Measurements from ENCODE around the gene EHMT2.

DNA sequence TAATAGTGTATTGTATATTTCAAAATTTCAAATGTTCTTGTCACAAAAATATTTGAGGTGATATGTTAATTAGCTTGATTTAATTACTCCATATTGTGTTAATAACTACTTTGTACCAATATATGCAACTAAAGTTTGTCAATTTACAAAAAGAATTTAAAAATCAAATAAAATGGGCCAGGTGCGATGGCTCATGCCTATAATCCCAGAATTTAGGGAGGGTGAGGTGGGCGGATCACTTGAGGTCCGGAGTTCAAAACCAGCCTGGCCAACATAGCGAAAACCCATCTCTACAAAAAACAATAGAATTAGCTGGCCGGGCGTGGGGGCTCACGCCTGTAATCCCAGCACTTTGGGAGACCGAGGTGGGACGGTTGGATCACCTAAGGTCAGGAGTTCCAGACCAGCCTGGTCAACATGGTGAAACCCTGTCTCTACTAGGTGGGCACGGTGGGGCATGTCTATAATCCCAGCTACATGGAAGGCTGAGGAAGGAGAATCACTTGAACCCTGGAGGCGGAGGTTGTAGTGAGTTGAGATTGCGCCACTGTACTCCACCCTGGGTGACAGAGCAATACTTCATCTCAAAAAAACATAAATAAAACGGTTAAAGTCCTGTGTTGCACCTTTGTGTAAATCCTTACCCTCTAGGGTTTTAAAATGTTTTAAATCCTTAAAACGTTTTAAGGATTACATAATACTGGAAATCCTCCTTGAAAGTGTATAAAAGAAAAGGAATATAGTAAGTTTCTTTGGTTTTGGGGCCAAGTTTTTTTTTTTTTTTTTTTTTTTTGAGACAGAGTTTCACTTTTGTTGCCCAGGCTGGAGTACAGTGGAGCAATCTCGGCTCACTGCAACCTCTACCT lies 65.9 kb downstream of the EHMT2 start:
- TF ChIP-seq, protein P1, sequence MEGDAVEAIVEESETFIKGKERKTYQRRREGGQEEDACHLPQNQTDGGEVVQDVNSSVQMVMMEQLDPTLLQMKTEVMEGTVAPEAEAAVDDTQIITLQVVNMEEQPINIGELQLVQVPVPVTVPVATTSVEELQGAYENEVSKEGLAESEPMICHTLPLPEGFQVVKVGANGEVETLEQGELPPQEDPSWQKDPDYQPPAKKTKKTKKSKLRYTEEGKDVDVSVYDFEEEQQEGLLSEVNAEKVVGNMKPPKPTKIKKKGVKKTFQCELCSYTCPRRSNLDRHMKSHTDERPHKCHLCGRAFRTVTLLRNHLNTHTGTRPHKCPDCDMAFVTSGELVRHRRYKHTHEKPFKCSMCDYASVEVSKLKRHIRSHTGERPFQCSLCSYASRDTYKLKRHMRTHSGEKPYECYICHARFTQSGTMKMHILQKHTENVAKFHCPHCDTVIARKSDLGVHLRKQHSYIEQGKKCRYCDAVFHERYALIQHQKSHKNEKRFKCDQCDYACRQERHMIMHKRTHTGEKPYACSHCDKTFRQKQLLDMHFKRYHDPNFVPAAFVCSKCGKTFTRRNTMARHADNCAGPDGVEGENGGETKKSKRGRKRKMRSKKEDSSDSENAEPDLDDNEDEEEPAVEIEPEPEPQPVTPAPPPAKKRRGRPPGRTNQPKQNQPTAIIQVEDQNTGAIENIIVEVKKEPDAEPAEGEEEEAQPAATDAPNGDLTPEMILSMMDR (IDR thresholded peaks at IDR 0.05): no peak
- no peak for TF ChIP-seq POLR2A (IDR thresholded peaks at IDR 0.05)

Measured in esophagus squamous epithelium (tissue), 4 donors.